ENCODE results near the gene GHSR. TPM values are rescaled to one million over a fixed set of nuclear protein-coding genes. Genes with fewer than 3 reads are reported as not detected.

Gene GHSR
- polyA plus RNA-seq, 1 donor (not counting 4 experiments of a cell fraction or from before 2014, with no cell fraction given): not detected

- TF ChIP-seq CTCF (optimal IDR thresholded peaks at IDR 0.05 in 1 of 3, IDR thresholded peaks at IDR 0.05 in 1 of 3, conservative IDR thresholded peaks at IDR 0.05 in 1 of 3; ENCODE audit: extremely low read depth in 1 of 3, insufficient read depth in 2 of 3, low read length in 3 of 3) (no peak), EZH2 (IDR thresholded peaks at IDR 0.05; ENCODE audit: low read length) (no peak)
- no peak for FAIRE-seq
- Histone ChIP-seq H3K36me3 (ENCODE audit: control insufficient read depth in 2 of 2, extremely low read depth in 1 of 2, insufficient read depth in 2 of 2, low read length in 2 of 2) (peaks cover 3 to 5% of the 10 kb centered on the region in 2 experiments), H3K4me1 (ENCODE audit: control insufficient read depth, extremely low read depth, insufficient read depth, low read length) (no peaks in the 10 kb centered on the region), H3K9me1 (ENCODE audit: control insufficient read depth, extremely low read depth, insufficient read depth, low read length) (no peaks in the 10 kb centered on the region), H3K27ac (ENCODE audit: control insufficient read depth, insufficient read depth, low read length) (no peak overlapping the region), H3K9me3 (ENCODE audit: control insufficient read depth, low read depth, low read length) (no peaks in the 10 kb centered on the region), H3K4me3 (ENCODE audit: control insufficient read depth in 2 of 3, extremely low read depth in 1 of 3, insufficient read depth in 2 of 3, low read depth in 1 of 3, low read length in 3 of 3) (no peak overlapping the region), H2AFZ (ENCODE audit: control insufficient read depth, low read length) (no peak overlapping the region), H3K4me2 (ENCODE audit: control insufficient read depth, extremely low read depth, insufficient read depth, low read depth, low read length) (no peak overlapping the region), H3K9ac (ENCODE audit: control insufficient read depth, extremely low read depth, insufficient read depth, low read length) (no peak overlapping the region), H3K27me3 (ENCODE audit: control insufficient read depth, extremely low read depth, insufficient read depth, low read length) (no peaks in the 10 kb centered on the region), H4K20me1 (ENCODE audit: control insufficient read depth, extremely low read depth, insufficient read depth, low read length) (no peaks in the 10 kb centered on the region), H3K79me2 (ENCODE audit: control insufficient read depth, insufficient read depth, low read length) (no peaks in the 10 kb centered on the region)
- dilution Hi-C loops (cut with MboI; ENCODE audit: extremely low pct_ligation_motif_present, low sequenced_read_pairs): no loop called here
- DNase-seq (ENCODE audit: low read depth, low spot score): no peak
These were observed 51.9 kb downstream of the GHSR start for GRCh38 chr3:172396400-172396799.

- no peaks in the 10 kb centered on the region for H3K9me1 ChIP-seq (ENCODE audit: control insufficient read depth, extremely low read depth, insufficient read depth, low read length)
- no peaks in the 10 kb centered on the region for H3K4me1 ChIP-seq (ENCODE audit: control insufficient read depth, extremely low read depth, insufficient read depth, low read length)
- DNase-seq (ENCODE audit: low read depth, low spot score): no peak
- dilution Hi-C loops (cut with MboI; ENCODE audit: extremely low pct_ligation_motif_present, low sequenced_read_pairs): no loop called here
- no peak for TF ChIP-seq EZH2 (IDR thresholded peaks at IDR 0.05; ENCODE audit: low read length)
- no peak for TF ChIP-seq CTCF (optimal IDR thresholded peaks at IDR 0.05 in 1 of 3, IDR thresholded peaks at IDR 0.05 in 1 of 3, conservative IDR thresholded peaks at IDR 0.05 in 1 of 3; ENCODE audit: extremely low read depth in 1 of 3, insufficient read depth in 2 of 3, low read length in 3 of 3)
- FAIRE-seq: no peak
- H3K27ac ChIP-seq (ENCODE audit: control insufficient read depth, insufficient read depth, low read length): no peak overlapping the region
- H3K4me2 ChIP-seq (ENCODE audit: control insufficient read depth, extremely low read depth, insufficient read depth, low read depth, low read length): no peak overlapping the region
- H3K9me3 ChIP-seq (ENCODE audit: control insufficient read depth, low read depth, low read length): no peaks in the 10 kb centered on the region
- H4K20me1 ChIP-seq (ENCODE audit: control insufficient read depth, extremely low read depth, insufficient read depth, low read length): no peaks in the 10 kb centered on the region
- H3K27me3 ChIP-seq (ENCODE audit: control insufficient read depth, extremely low read depth, insufficient read depth, low read length): no peaks in the 10 kb centered on the region
- no peak overlapping the region for H2AFZ ChIP-seq (ENCODE audit: control insufficient read depth, low read length)
- H3K9ac ChIP-seq (ENCODE audit: control insufficient read depth, extremely low read depth, insufficient read depth, low read length): no peak overlapping the region
- no peak overlapping the region for H3K4me3 ChIP-seq (ENCODE audit: control insufficient read depth in 2 of 3, extremely low read depth in 1 of 3, insufficient read depth in 2 of 3, low read depth in 1 of 3, low read length in 3 of 3)
- no peaks in the 10 kb centered on the region for H3K79me2 ChIP-seq (ENCODE audit: control insufficient read depth, insufficient read depth, low read length)
- peaks cover 3 to 8% of the 10 kb centered on the region in 2 experiments for H3K36me3 ChIP-seq (ENCODE audit: control insufficient read depth in 2 of 2, extremely low read depth in 1 of 2, insufficient read depth in 2 of 2, low read length in 2 of 2)
These were observed 53.6 kb downstream of the GHSR start for GRCh38 chr3:172394692-172395091.

Other genes with a start within 250 kb of the GHSR start
- 21.7 to 47.2 TPM (median 22.2 TPM) in 3 replicates for gene TNFSF10, start 75.0 kb upstream of the GHSR start, polyA plus RNA-seq

All from keratinocyte (primary cell).